Femur (tissue), 1 donor: ENCODE results near the gene ACAP3.

Experiments used
- DNase-seq: peaks from one replicate; pipeline ENCODE4 v3.0.0-alpha.2; 2017

The ACAP3 gene

DNA sequence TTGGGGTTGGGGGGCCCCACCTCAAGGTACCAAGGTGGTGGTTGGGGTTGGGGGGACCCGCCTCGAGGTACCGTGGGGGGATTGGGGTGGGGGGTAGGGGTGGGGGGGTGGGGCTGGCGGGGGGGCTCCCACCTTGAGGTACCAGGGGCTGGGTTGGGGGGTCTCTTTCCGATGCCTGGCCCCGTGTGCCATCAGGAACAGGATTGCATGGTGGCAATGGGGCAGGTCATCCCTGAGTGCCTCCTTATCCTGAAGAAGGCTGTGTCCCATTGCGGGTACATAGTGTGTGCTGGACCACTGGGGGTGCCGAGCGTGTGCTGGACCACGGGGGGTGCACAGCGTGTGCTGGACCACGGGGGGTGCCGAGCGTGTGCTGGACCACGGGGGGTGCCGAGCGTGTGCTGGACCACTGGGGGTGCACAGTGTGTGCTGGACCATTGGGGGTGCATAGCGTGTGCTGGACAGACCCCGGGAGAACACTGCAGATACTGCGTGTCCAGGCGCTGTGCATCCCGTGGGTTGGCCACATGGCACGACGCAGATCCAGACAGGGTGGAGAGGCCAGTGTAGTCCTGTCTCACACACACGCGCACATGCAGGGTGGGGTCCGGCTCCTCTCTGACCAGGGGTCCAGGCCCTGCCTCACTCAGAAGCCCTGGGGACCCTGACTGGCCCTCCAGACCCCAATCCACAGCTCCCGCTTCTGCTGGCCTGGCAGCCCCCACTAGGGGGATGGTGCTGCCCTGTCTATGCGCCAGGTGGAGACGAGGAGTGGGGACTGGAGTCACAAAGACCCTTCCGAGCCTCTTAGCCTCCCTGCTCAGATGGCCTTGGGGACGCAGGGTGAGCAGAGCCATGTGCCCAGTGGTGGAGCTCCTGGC is 23.3 kb downstream of the ACAP3 start:
- DNase-seq: no peak

GRCh38 chr1:1283821-1284220 is 23.9 kb downstream of the ACAP3 start:
- DNase-seq: peak; percentile 28

GRCh38 chr1:1282998-1283397 is 24.7 kb downstream of the ACAP3 start:
- DNase-seq: no peak

DNA sequence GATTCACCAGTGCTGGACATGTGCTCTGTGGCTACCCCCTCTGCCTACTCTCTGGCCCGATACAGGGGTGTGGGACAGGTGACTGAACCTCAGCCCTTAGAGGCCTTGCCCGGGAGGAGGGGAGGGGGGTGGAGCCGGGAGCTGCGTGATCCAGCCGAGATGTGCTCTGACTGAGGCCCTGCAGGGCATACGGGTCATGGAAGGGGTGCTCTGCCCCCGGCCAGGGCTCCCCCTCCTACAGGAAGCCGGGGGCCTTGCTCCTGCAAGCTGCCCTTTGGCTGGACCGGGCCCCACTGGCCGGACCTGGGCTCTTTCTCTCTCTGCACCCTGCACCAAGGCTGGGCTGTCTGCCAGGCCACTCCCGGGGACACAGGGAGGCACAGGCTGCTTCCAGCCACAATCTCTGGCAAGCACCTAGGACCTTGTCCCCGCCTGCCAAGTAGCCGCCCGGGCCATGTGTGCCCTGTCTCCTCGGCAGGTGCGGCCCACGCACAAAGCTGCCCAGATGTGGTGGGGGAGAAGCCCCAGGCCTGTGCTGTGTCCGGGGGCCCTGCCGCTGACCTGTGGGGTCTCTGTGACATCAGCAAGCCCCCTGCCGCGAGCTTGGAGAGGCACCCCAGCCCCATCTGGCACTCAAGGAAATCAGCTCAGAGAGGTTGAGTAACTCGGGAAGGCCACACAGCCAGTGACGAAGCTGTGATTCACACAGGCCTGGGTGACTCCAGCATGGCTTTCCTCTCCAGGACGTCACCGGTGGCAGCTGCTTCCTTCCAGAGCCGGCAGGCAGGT is 26.0 kb downstream of the ACAP3 start:
- no peak for DNase-seq

DNA sequence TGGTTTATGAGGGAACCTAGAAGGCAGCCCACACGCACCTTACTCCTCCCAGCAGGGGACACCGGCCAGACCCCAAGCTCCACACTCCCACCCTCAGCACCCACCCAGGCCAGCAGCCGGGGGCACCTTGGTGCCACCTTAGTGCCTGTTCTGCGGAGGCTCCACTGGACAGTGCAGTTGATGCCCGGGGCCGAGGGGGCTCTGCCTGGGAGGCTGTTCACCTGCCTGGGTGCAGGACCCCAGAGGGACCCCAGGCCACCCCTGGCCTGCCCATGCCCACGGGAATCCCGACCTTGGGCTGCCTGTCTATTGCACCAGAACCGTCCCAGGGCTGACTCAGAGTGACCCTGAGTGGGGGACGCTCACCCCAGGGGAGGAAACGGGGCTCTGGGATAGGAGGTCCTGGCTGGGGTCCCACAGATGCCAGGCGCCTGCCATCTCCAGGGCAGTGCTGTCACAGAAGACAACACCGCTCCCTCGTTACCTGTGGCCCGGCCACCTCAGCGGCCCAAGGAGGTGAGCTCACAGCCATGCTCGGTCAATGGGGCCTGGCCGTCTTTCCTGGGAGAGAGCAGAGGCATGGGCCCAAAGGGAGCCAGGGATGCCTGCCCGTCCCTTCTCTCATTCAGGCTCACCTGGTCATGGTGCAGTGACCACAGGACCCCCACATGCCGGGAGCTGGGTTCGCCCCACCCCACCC is 26.8 kb downstream of the ACAP3 start:
- DNase-seq: no peak

DNA sequence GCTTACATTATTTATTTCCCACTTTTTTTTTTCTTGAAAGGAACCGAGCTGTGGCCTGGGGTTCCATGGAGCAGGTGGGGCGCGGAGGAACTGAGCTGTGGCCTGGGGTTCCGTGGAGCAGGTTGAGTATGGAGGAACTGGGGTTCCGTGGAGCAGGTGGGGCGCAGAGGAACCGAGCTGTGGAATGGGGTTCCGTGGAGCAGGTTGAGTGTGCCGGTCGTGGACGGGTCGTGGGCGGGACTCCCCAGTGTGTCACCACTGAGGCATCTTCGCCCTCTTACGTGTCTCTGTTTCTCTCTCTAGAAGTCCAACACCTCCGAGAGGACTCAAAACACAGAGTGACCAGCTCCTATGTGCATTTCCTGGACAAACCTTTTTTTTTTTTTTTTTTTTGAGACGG is 28.7 kb downstream of the ACAP3 start:
- DNase-seq: no peak

- no peak for DNase-seq
These were observed 29.1 kb downstream of the ACAP3 start for GRCh38 chr1:1278620-1279019.

- DNase-seq: no peak
These were observed 31.9 kb downstream of the ACAP3 start for GRCh38 chr1:1275836-1276235.

- DNase-seq: no peak
These were observed 32.7 kb downstream of the ACAP3 start for GRCh38 chr1:1274931-1275431.

- no peak for DNase-seq
These were observed 33.3 kb downstream of the ACAP3 start for GRCh38 chr1:1274299-1274930.

- DNase-seq: peak; percentile 96
These were observed 34.0 kb downstream of the ACAP3 start, which contains the start of gene UBE2J2 for GRCh38 chr1:1273512-1274298. UBE2J2 (minus strand) TSS chr1:1273854; CDS start chr1:1267992, 5,862 bp downstream.

- DNase-seq: no peak
These were observed 34.6 kb downstream of the ACAP3 start for GRCh38 chr1:1273209-1273511.

- no peak for DNase-seq
These were observed 35.2 kb downstream of the ACAP3 start for GRCh38 chr1:1272341-1273208.

GRCh38 chr1:1270813-1271212 is 36.9 kb downstream of the ACAP3 start:
- DNase-seq: no peak

GRCh38 chr1:1268284-1268682 is 39.4 kb downstream of the ACAP3 start:
- no peak for DNase-seq

DNA sequence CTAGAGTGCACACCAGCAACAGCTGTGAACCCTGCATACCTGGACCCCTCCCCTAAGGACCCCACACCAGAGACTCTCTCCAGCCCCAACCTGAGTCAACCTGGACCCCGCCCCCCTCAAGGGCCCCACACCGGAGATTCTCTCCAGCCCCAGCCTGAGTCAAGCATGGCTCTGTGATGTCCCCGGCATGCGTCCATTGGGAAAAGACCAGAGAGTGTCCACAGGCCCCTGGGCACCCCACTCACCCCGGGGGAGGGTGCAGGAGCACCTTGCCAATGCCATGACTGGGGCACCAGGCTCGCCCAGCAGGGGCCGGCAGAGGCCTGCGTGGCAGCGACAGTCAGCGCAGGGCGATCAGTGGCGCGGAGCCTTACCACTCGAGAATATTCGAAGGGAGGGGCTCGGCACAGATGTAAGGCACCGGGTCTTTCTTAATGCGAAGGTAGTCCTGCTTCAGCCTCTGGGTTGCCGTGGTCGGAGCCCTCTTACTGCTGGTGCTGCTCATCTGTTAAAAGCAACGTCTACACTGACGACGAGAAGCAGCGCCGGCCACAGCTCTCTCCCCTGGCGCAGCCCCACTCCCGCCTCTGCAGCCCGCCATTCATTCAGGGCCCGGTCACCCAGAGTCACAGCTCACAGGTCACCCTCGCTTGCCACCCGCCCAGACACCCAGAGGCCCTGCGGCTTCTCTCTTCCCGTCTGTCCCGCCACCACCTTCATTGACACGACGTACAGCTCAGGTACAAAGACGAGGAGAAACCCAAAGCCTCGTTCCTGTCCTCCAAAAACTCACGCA is 40.0 kb downstream of the ACAP3 start:
- DNase-seq: no peak

DNA sequence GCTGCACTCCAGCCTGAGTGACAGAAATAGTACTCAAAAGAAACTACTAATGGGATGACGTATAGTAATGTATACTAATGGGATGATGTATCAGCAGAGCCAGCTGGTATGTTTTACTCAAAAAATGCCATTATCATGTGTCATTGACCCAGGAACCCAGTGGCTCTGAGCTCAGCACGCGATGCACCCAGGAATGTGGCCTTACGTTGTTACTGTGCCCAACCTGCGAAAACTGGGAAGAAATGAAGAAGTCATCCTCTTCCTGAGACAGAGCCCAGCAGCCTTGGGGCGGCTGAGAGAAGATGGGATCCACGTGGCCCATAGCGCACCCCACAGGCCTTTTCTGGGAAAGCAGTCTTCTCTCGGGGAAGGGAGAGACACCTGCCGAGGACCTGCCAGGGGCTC is 42.9 kb downstream of the ACAP3 start:
- DNase-seq: no peak

GRCh38 chr1:1264026-1264425 is 43.7 kb downstream of the ACAP3 start:
- no peak for DNase-seq

GRCh38 chr1:1262758-1263157 is 45.0 kb downstream of the ACAP3 start:
- DNase-seq: no peak

- no peak for DNase-seq
These were observed 45.7 kb downstream of the ACAP3 start for GRCh38 chr1:1262071-1262470.
